SK-N-MC (cell line): ENCODE measurements around the gene GTPBP4.

Experiments used
- EZH2 ChIP-seq: fragments of 200-600 bp; sonication (generic); IDR thresholded peaks from one replicate; pipeline ENCODE4 v1.6.1; 2017; ENCODE audit warnings: antibody characterized with exemption
- POLR2AphosphoS5 ChIP-seq: IDR thresholded peaks from 2 replicates; pipeline ENCODE4 v1.6.1; 2012; ENCODE audit warnings: mild to moderate bottlenecking, low read depth, low read length, borderline replicate concordance

DNA sequence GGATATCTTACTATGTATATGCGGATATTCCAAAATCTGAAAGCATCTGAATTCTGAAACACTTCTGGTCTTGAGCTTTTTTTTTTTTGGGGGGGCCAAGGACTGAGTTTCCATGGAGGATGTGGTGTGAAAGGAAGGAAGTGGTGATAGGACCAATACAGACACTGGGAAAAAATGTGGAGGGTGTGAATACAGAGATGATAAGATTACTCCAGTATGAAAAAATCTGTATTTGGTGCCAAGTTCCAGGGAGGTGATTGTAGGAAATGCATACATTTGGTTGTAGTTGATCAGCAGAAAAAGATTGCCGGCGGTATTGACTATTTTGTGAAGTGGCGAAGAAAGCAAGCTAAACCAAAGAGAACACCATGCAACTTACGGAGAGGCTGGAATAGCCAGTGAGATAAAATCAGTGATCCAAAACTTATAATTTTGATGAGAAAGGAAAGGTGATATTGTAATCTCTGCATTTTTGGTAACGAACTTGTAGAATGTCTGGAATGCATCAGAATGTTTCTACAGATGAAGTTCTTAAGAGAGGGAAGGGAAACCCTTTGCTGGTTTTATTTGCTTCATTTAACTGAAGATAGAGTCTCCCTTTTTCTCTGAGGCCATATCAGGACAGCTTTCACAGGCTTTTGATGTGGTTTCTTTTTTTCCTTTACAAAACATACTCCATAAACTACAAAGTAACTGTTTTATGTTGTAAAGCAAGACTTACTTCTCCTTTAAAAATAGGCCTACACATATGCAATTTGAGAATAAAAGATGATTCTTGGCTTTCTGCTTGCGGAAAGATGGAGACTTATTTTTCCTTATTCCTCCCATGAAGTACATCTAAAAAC lies 73.9 kb downstream of the GTPBP4 start:
- no peak for TF ChIP-seq EZH2
- no peak for TF ChIP-seq POLR2AphosphoS5
